Panc1 (cell line): ENCODE measurements around the gene DIPK1B. TPM values are rescaled to one million over a fixed set of nuclear protein-coding genes. Genes with fewer than 3 reads are reported as not detected.

Source experiments
- ATAC-seq: fragments of 200-7000 bp; cut with Tn5 transposase; 2 replicates; pipeline ENCODE4 v1.9.1; 2020; ENCODE audit warnings: mild to moderate bottlenecking, moderate library complexity
- BruUV-seq: library from RNA; stranded (reverse); fragments of 400-500 nt; replicated peaks from 2 replicates; lab custom pipeline; 2021; lab: Mats Ljungman, UMichigan
- CTCF ChIA-PET: fragments of 300-600 bp; sonication (Branson Sonifier 250); formaldehyde crosslinking; loops from one replicate; lab custom pipeline; 2022; ENCODE audit warnings: antibody characterized with exemption; lab: Charles Lee
- POLR2A ChIA-PET: fragments of 300-600 bp; sonication (Branson Sonifier 250); formaldehyde crosslinking; loops from one replicate; lab custom pipeline; 2022; ENCODE audit warnings: antibody characterized with exemption; lab: Charles Lee
- DNase-seq: peaks from one replicate; pipeline ENCODE4 v3.0.0-alpha.2; 2010; ENCODE audit warnings: low read depth, low spot score
- H3K27ac ChIP-seq: 2 replicates; pipeline ENCODE4 v1.5.1; 2011; ENCODE audit warnings: mild to moderate bottlenecking, low read length, inconsistent platforms
- H3K27me3 ChIP-seq: fragments of 200-500 bp; sonication (Bioruptor generic); 2 replicates; pipeline ENCODE4 v1.6.0; 2014; ENCODE audit warnings: low read length, inconsistent platforms; ENCODE audit not compliant: control insufficient read depth, insufficient read depth
- H3K36me3 ChIP-seq: fragments of 200-500 bp; sonication (Bioruptor generic); 2 replicates; pipeline ENCODE4 v1.5.1; 2014; ENCODE audit warnings: inconsistent platforms, mild to moderate bottlenecking, low read length, moderate library complexity; ENCODE audit not compliant: control insufficient read depth, insufficient read depth
- H3K4me1 ChIP-seq: 2 replicates; pipeline ENCODE4 v1.5.1; 2011; ENCODE audit warnings: inconsistent platforms, mild to moderate bottlenecking, low read length, moderate library complexity; ENCODE audit not compliant: control insufficient read depth, insufficient read depth
- H3K4me3 ChIP-seq, 2 experiments: 2 replicates each; pipeline ENCODE4 v1.5.1; 2011 to 2012; ENCODE audit warnings: low read depth in 2 of 2, low read length in 2 of 2, mild to moderate bottlenecking in 2 of 2, inconsistent platforms in 1 of 2, moderate library complexity in 1 of 2
- H3K9me3 ChIP-seq: fragments of 200-500 bp; sonication (Bioruptor generic); 2 replicates; pipeline ENCODE4 v1.5.1; 2014; ENCODE audit warnings: low read depth, mild to moderate bottlenecking, inconsistent platforms, low read length, moderate library complexity; ENCODE audit not compliant: control insufficient read depth, insufficient read depth
- POLR2AphosphoS5 ChIP-seq: IDR thresholded peaks from 2 replicates; pipeline ENCODE4 v1.6.1; 2012; ENCODE audit warnings: mild to moderate bottlenecking, low read depth, low read length, moderate library complexity
- REST ChIP-seq, 2 experiments: IDR thresholded peaks; 2 replicates each; pipeline ENCODE4 v1.6.1; 2011 to 2012; ENCODE audit warnings: low read depth in 2 of 2, control low read depth in 1 of 2, low read length in 1 of 2, mild to moderate bottlenecking in 1 of 2, moderate library complexity in 1 of 2; ENCODE audit not compliant: insufficient read depth in 1 of 2
- SIN3A ChIP-seq: IDR thresholded peaks from 2 replicates; pipeline ENCODE4 v1.6.1; 2012; ENCODE audit warnings: low read depth, mild to moderate bottlenecking, low read length, moderate library complexity, borderline replicate concordance; ENCODE audit not compliant: insufficient read depth
- TCF7L2 ChIP-seq: IDR thresholded peaks from 2 replicates; pipeline ENCODE4 v1.6.1; 2011; ENCODE audit warnings: mild to moderate bottlenecking, low read depth, low read length, inconsistent platforms
- in situ Hi-C: cut with HindIII; loops from 2 replicates; pipeline ENCODE4 v1.10.0; 2016; ENCODE audit warnings: low sequenced_read_pairs, low pct_unique_long_range_greater_than_20kb
- intact Hi-C: fragments of 100-400 bp; cut with micrococcal nuclease; formaldehyde crosslinking; loops from one replicate; pipeline ENCODE4 v1.10.0; 2022; ENCODE audit not compliant: unreplicated experiment
- total RNA-seq: library from RNA; stranded (reverse); gene quantifications from one replicate; pipeline ENCODE4 v1.2.1, GENCODE V29; 2021; ENCODE audit not compliant: unreplicated experiment
- TF ChIP-seq, protein P1 (sequence below): fragments of 450-650 bp; IDR thresholded peaks from 2 replicates; pipeline ENCODE4 v1.5.1; 2017; ENCODE audit warnings: mild to moderate bottlenecking

Gene DIPK1B
- total RNA-seq, 1 experiment from 2014 or later = 10.6 TPM

GRCh38 chr9:136692185-136693134 is 19.9 kb upstream of the DIPK1B start:
- ATAC-seq (no peak), DNase-seq (no peak)
- no peaks in the 10 kb centered on the region for H3K9me3 ChIP-seq
- intact Hi-C loops = no loop called here
- in situ Hi-C loops = no loop called here
- H3K4me3 ChIP-seq = no peak overlapping the region
- H3K27ac ChIP-seq = peak overlapping the region; percentile 66; the same call in 1 of the 2 replicates
- ChIA-PET CTCF (no interaction called here), POLR2A (no interaction called here)
- H3K4me1 ChIP-seq = peaks cover 47% of the 10 kb centered on the region
- no peaks in the 10 kb centered on the region for H3K36me3 ChIP-seq
- no TSS peak for BruUV-seq
- TF ChIP-seq TCF7L2 = no peak
- TF ChIP-seq, protein P1, sequence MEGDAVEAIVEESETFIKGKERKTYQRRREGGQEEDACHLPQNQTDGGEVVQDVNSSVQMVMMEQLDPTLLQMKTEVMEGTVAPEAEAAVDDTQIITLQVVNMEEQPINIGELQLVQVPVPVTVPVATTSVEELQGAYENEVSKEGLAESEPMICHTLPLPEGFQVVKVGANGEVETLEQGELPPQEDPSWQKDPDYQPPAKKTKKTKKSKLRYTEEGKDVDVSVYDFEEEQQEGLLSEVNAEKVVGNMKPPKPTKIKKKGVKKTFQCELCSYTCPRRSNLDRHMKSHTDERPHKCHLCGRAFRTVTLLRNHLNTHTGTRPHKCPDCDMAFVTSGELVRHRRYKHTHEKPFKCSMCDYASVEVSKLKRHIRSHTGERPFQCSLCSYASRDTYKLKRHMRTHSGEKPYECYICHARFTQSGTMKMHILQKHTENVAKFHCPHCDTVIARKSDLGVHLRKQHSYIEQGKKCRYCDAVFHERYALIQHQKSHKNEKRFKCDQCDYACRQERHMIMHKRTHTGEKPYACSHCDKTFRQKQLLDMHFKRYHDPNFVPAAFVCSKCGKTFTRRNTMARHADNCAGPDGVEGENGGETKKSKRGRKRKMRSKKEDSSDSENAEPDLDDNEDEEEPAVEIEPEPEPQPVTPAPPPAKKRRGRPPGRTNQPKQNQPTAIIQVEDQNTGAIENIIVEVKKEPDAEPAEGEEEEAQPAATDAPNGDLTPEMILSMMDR = no peak
- no peak for TF ChIP-seq SIN3A
- TF ChIP-seq REST (IDR thresholded peaks at IDR 0.05; ENCODE audit: insufficient read depth in 1 of 2, low read depth in 2 of 2, low read length in 1 of 2) = no peak
- no peak for TF ChIP-seq POLR2AphosphoS5
- H3K27me3 ChIP-seq = no peaks in the 10 kb centered on the region

DNA sequence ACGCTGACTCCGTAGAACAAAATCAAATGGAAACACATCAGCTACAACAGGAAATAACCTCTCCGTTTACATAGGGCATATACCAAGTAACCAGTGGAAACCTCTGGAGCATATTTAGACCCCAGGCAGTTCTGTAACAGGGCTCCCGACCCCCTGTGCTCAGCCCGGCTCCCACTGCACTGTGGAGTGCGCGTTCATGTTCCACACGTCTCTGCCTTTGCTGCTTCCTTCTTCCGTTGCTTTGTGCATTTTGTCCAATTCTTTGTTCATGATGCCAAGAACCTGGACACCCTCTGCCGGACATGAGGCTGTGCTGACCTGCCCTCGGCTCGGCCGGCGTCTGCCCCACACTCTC is 19.3 kb upstream of the DIPK1B start:
- CTCF ChIA-PET = interaction anchor here (0.7 kb wide), 1 partner anchor 25 kb away, joined by 3 read pairs; no protein-coding TSS in a partner anchor
- peak overlapping the region; percentile 66 for H3K27ac ChIP-seq

More for the DNA sequence above, 19.3 kb upstream of the DIPK1B start:
- H3K4me1 ChIP-seq = peaks cover 45% of the 10 kb centered on the region
- ATAC-seq = no peak
- no peaks in the 10 kb centered on the region for H3K36me3 ChIP-seq
- intact Hi-C loops (no loop called here), in situ Hi-C loops (no loop called here)
- DNase-seq = no peak
- H3K9me3 ChIP-seq = no peaks in the 10 kb centered on the region
- BruUV-seq = no TSS peak
- POLR2A ChIA-PET = no interaction called here
- no peaks in the 10 kb centered on the region for H3K27me3 ChIP-seq
- H3K4me3 ChIP-seq = no peak overlapping the region
- TF ChIP-seq, protein P1 = no peak
- no peak for TF ChIP-seq TCF7L2
